Islet of Langerhans (tissue), 1 donor: Measurements from ENCODE around the gene GABRB1.

Source experiments
- FAIRE-seq: peaks from one replicate; lab custom pipeline; 2011; peaks lifted over from hg19 to GRCh38; lab: Jason Lieb, UNC

Gene GABRB1

GRCh38 chr4:47118192-47118929, 87.0 kb downstream of the GABRB1 start:
- FAIRE-seq: no peak

GRCh38 chr4:47120783-47121182, 89.4 kb downstream of the GABRB1 start:
- no peak for FAIRE-seq

GRCh38 chr4:47122592-47123291, 91.4 kb downstream of the GABRB1 start:
- peak; percentile 82 for FAIRE-seq

GRCh38 chr4:47128991-47129390, 97.6 kb downstream of the GABRB1 start:
- no peak for FAIRE-seq

- no peak for FAIRE-seq
Measured at GRCh38 chr4:47135210-47135609, 103.8 kb downstream of the GABRB1 start.

GRCh38 chr4:47143261-47143660, 111.9 kb downstream of the GABRB1 start:
- no peak for FAIRE-seq

GRCh38 chr4:47145630-47146029, 114.3 kb downstream of the GABRB1 start:
- FAIRE-seq: no peak

- no peak for FAIRE-seq
Measured at GRCh38 chr4:47154816-47155370, 123.5 kb downstream of the GABRB1 start.

GRCh38 chr4:47155919-47156318, 124.6 kb downstream of the GABRB1 start:
- FAIRE-seq: no peak

- FAIRE-seq: no peak
Measured at GRCh38 chr4:47160095-47160494, 128.7 kb downstream of the GABRB1 start.

GRCh38 chr4:47167081-47168035, 136.0 kb downstream of the GABRB1 start:
- FAIRE-seq: no peak

- no peak for FAIRE-seq
Measured at GRCh38 chr4:47184083-47184482, 152.7 kb downstream of the GABRB1 start.

GRCh38 chr4:47185761-47186160, 154.4 kb downstream of the GABRB1 start:
- FAIRE-seq: no peak

GRCh38 chr4:47187608-47188007, 156.2 kb downstream of the GABRB1 start:
- no peak for FAIRE-seq

- FAIRE-seq: no peak
Measured at GRCh38 chr4:47193179-47193578, 161.8 kb downstream of the GABRB1 start.

- no peak for FAIRE-seq
Measured at GRCh38 chr4:47194036-47194737, 162.8 kb downstream of the GABRB1 start.

GRCh38 chr4:47195706-47196105, 164.3 kb downstream of the GABRB1 start:
- FAIRE-seq: no peak

GRCh38 chr4:47198791-47199190, 167.4 kb downstream of the GABRB1 start:
- FAIRE-seq: no peak

GRCh38 chr4:47203593-47203992, 172.2 kb downstream of the GABRB1 start:
- FAIRE-seq: no peak

- FAIRE-seq: no peak
Measured at GRCh38 chr4:47207555-47207954, 176.2 kb downstream of the GABRB1 start.

- no peak for FAIRE-seq
Measured at GRCh38 chr4:47209833-47210232, 178.5 kb downstream of the GABRB1 start.

- FAIRE-seq: no peak
Measured at GRCh38 chr4:47210828-47211227, 179.5 kb downstream of the GABRB1 start.
